Measurements from ENCODE around the gene TRIM52. TPM values are rescaled to one million over a fixed set of nuclear protein-coding genes. Genes with fewer than 3 reads are reported as not detected.

TRIM52 gene
- total and polyA plus RNA-seq, 9 of the 15 experiments (the other 6 are each of a cell fraction or from before 2014, with no cell fraction given) = 3.3 to 21.9 (median 13.5) TPM

GRCh38 chr5:181218795-181219124, 42.2 kb downstream of the TRIM52 start (continued):
- TF ChIP-seq RBM14 (IDR thresholded peaks at IDR 0.05; ENCODE audit: borderline replicate concordance, insufficient read depth, low read depth, low read length) (no peak), IRF1 (CRISPR knock-in tag; IDR thresholded peaks at IDR 0.05; ENCODE audit: borderline replicate concordance) (no peak), ZNF586 (CRISPR knock-in tag; conservative IDR thresholded peaks at IDR 0.05) (no peak), BMI1 (IDR thresholded peaks at IDR 0.05; ENCODE audit: low read length) (no peak), ZSCAN29 (IDR thresholded peaks at IDR 0.05) (no peak), NR4A1 (CRISPR knock-in tag; IDR thresholded peaks at IDR 0.05) (no peak), NR4A1 (tag; IDR thresholded peaks at IDR 0.05) (no peak), TGIF2 (CRISPR knock-in tag; IDR thresholded peaks at IDR 0.05) (no peak), TRIM24 (IDR thresholded peaks at IDR 0.05) (0 out of 4 replicates have a peak, but pooled peaks of 1 of the 2 experiments have one; percentile 11), HNRNPH1 (optimal IDR thresholded peaks at IDR 0.05; ENCODE audit: low read depth, low read length) (no peak), RNF2 (IDR thresholded peaks at IDR 0.05) (no peak), SMARCA5 (IDR thresholded peaks at IDR 0.05) (peak; percentile 10), ETV1 (tag; conservative IDR thresholded peaks at IDR 0.05; ENCODE audit: low read depth) (no peak), SMAD2 (IDR thresholded peaks at IDR 0.05; ENCODE audit: low read depth, low read length) (no peak), C11orf30 (IDR thresholded peaks at IDR 0.05; ENCODE audit: low read depth) (no peak), YY1 (IDR thresholded peaks at IDR 0.05; ENCODE audit: borderline replicate concordance in 1 of 3, control insufficient read depth in 1 of 3, extremely low read depth in 1 of 3, insufficient read depth in 3 of 3, insufficient read length in 1 of 3, insufficient replicate concordance in 2 of 3, low read depth in 1 of 3, low read length in 2 of 3) (no peak), TEAD4 (IDR thresholded peaks at IDR 0.05; ENCODE audit: low read length) (no peak), TEAD4 (CRISPR knock-in tag; IDR thresholded peaks at IDR 0.05; ENCODE audit: borderline replicate concordance) (no peak), BCOR (IDR thresholded peaks at IDR 0.05) (peak; percentile 72)
- TF ChIP-seq, protein P1, sequence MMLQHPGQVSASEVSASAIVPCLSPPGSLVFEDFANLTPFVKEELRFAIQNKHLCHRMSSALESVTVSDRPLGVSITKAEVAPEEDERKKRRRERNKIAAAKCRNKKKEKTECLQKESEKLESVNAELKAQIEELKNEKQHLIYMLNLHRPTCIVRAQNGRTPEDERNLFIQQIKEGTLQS (IDR thresholded peaks at IDR 0.05) = no peak
- TF ChIP-seq, protein P1 (CRISPR knock-in tag; conservative IDR thresholded peaks at IDR 0.05) = no peak
- TF ChIP-seq, protein P2, sequence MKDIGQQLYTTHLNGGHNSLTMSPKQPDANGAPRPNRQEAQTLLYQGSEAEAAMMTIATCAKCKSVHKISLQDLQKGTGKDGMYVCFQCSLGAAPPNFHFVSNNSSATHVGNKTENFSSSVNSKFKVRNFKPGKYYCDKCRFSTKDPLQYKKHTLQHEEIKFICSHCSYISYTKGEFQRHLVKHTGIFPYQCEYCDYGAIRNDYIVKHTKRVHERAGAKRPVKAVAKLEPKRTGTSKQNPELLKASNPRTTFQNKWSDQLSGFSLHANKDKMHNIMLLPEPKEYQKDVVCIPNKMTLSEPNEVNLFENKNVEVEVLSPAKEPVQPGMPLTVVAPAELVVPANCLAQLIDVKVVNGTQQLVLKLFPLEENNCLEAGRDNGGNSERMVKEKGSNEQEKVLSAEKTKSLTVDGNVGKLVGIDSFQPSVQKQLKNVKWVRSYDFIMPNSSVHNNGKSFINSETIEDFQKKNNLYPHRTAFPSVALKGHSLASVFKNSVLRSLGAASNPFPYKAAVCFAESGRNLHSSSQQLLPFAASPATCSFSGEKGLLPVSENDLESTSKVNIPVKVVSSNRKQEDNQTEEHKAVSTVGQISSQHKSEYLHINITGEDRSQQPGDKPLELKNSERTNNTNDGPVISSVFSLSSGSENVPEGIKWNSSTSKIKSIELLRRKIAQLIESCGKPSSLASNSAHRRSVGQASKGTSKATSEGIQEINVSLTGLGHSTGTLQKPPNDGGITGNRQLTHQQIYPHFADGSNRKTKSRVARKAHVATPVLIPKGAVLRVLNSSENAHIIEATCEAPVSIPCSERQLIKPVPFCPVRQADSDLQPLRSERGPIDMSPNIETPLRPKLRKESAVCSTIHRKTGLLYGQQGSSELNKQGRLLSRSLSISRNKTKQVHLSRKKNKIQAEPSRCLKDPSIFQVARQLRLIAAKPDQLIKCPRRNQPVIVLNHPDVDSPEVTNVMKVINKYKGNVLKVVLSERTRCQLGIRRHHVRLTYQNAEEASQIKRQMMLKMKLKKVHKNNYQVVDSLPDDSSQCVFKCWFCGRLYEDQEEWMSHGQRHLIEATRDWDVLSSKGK (CRISPR knock-in tag; IDR thresholded peaks at IDR 0.05) = no peak
- TF ChIP-seq, protein P3, sequence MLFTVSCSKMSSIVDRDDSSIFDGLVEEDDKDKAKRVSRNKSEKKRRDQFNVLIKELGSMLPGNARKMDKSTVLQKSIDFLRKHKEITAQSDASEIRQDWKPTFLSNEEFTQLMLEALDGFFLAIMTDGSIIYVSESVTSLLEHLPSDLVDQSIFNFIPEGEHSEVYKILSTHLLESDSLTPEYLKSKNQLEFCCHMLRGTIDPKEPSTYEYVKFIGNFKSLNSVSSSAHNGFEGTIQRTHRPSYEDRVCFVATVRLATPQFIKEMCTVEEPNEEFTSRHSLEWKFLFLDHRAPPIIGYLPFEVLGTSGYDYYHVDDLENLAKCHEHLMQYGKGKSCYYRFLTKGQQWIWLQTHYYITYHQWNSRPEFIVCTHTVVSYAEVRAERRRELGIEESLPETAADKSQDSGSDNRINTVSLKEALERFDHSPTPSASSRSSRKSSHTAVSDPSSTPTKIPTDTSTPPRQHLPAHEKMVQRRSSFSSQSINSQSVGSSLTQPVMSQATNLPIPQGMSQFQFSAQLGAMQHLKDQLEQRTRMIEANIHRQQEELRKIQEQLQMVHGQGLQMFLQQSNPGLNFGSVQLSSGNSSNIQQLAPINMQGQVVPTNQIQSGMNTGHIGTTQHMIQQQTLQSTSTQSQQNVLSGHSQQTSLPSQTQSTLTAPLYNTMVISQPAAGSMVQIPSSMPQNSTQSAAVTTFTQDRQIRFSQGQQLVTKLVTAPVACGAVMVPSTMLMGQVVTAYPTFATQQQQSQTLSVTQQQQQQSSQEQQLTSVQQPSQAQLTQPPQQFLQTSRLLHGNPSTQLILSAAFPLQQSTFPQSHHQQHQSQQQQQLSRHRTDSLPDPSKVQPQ (CRISPR knock-in tag; IDR thresholded peaks at IDR 0.05; ENCODE audit: borderline replicate concordance) = no peak
